HUES64 (cell line): ENCODE measurements around the gene TMEM217.
A peak's percentile ranks its signal among the peaks of the same experiment; 100 is the strongest.

Experiments used
- H3K27ac ChIP-seq: 2 replicates; pipeline ENCODE4 v1.7.0; 2013; ENCODE audit warnings: low read depth, low read length, inconsistent platforms
- H3K27me3 ChIP-seq: 2 replicates; pipeline ENCODE4 v1.6.1; 2013; ENCODE audit warnings: mild to moderate bottlenecking, low read length; ENCODE audit not compliant: insufficient read depth
- H3K36me3 ChIP-seq: 2 replicates; pipeline ENCODE4 v1.6.1; 2013; ENCODE audit warnings: mild to moderate bottlenecking, low read length; ENCODE audit not compliant: insufficient read depth
- H3K4me1 ChIP-seq: 2 replicates; pipeline ENCODE4 v1.6.1; 2013; ENCODE audit warnings: mild to moderate bottlenecking, low read length, moderate library complexity; ENCODE audit not compliant: insufficient read depth
- H3K4me3 ChIP-seq: 2 replicates; pipeline ENCODE4 v1.5.1; 2013; ENCODE audit warnings: mild to moderate bottlenecking, low read length, moderate library complexity
- H3K9ac ChIP-seq: 2 replicates; pipeline ENCODE4 v1.6.1; 2013; ENCODE audit warnings: mild to moderate bottlenecking, low read depth, low read length
- H3K9me3 ChIP-seq: 2 replicates; pipeline ENCODE4 v1.6.1; 2013; ENCODE audit warnings: low read depth, low read length; ENCODE audit not compliant: insufficient read depth
- WGBS: fragments of 150-250, 120-280 bp; methylation state at CpG from one replicate; pipeline ENCODE4 v1.1.7; 2013; ENCODE audit warnings: missing lambda C conversion rate; 5-methylcytosine and 5-hydroxymethylcytosine counted together

The TMEM217 gene

GRCh38 chr6:37232430-37233017, 25.4 kb downstream of the TMEM217 start:
- H3K27ac ChIP-seq, result no peak overlapping the region
- H3K36me3 ChIP-seq, result no peaks in the 10 kb centered on the region
- no peak overlapping the region for H3K9ac ChIP-seq
- H3K9me3 ChIP-seq, result no peaks in the 10 kb centered on the region
- H3K27me3 ChIP-seq, result no peaks in the 10 kb centered on the region
- 91% methylated on average over 5 of the region's 5 CpGs for WGBS
- no peak overlapping the region for H3K4me3 ChIP-seq
- H3K4me1 ChIP-seq, result peaks cover 9% of the 10 kb centered on the region; the same call in 1 of the 2 replicates

GRCh38 chr6:37230104-37230503, 27.8 kb downstream of the TMEM217 start:
- Histone ChIP-seq H3K36me3 (no peaks in the 10 kb centered on the region), H3K4me1 (no peaks in the 10 kb centered on the region), H3K27me3 (no peaks in the 10 kb centered on the region), H3K4me3 (no peak overlapping the region), H3K9ac (no peak overlapping the region), H3K27ac (no peak overlapping the region), H3K9me3 (no peaks in the 10 kb centered on the region)
- WGBS, result 94% methylated on average over 6 of the region's 6 CpGs

- H3K9me3 ChIP-seq, result no peaks in the 10 kb centered on the region
- H3K4me3 ChIP-seq, result no peak overlapping the region
- no peaks in the 10 kb centered on the region for H3K36me3 ChIP-seq
- H3K27me3 ChIP-seq, result no peaks in the 10 kb centered on the region
- peaks cover 10% of the 10 kb centered on the region for H3K4me1 ChIP-seq
- H3K27ac ChIP-seq, result no peak overlapping the region
- 88% methylated on average over 5 of the region's 5 CpGs for WGBS
- H3K9ac ChIP-seq, result no peak overlapping the region
These were observed 32.4 kb downstream of the TMEM217 start for GRCh38 chr6:37225350-37226169.

GRCh38 chr6:37222992-37223391, 35.0 kb downstream of the TMEM217 start:
- H3K27me3 ChIP-seq, result no peaks in the 10 kb centered on the region
- H3K4me3 ChIP-seq, result peak overlapping the region; percentile 60
- no peak overlapping the region; the same call in 1 of the 2 replicates for H3K27ac ChIP-seq
- H3K4me1 ChIP-seq, result peaks cover 10% of the 10 kb centered on the region
- H3K9me3 ChIP-seq, result no peaks in the 10 kb centered on the region
- no peaks in the 10 kb centered on the region for H3K36me3 ChIP-seq
- H3K9ac ChIP-seq, result no peak overlapping the region

- peak overlapping the region; percentile 50 for H3K9ac ChIP-seq
- no peaks in the 10 kb centered on the region for H3K36me3 ChIP-seq
- WGBS, result under 1% methylated on average over 39 of the region's 39 CpGs
- peak overlapping the region; percentile 62 for H3K27ac ChIP-seq
- H3K9me3 ChIP-seq, result no peaks in the 10 kb centered on the region
- H3K4me1 ChIP-seq, result peaks cover 10% of the 10 kb centered on the region
- no peaks in the 10 kb centered on the region for H3K27me3 ChIP-seq
- peak overlapping the region; percentile 60 for H3K4me3 ChIP-seq
These were observed 35.6 kb downstream of the TMEM217 start for GRCh38 chr6:37222125-37222967.

- 34% methylated on average over 6 of the region's 6 CpGs for WGBS
- no peaks in the 10 kb centered on the region for H3K36me3 ChIP-seq
- H3K9me3 ChIP-seq, result no peaks in the 10 kb centered on the region
- H3K9ac ChIP-seq, result peak overlapping the region; percentile 50
- peak overlapping the region; percentile 60 for H3K4me3 ChIP-seq
- H3K4me1 ChIP-seq, result peaks cover 10% of the 10 kb centered on the region
- H3K27me3 ChIP-seq, result no peaks in the 10 kb centered on the region
- H3K27ac ChIP-seq, result peak overlapping the region; percentile 62
These were observed 36.3 kb downstream of the TMEM217 start for GRCh38 chr6:37221585-37222124.

- H3K27ac ChIP-seq, result no peak overlapping the region
- H3K36me3 ChIP-seq, result no peaks in the 10 kb centered on the region
- no peaks in the 10 kb centered on the region for H3K27me3 ChIP-seq
- WGBS, result 92% methylated on average over 8 of the region's 8 CpGs
- H3K9ac ChIP-seq, result no peak overlapping the region
- peaks cover 10% of the 10 kb centered on the region for H3K4me1 ChIP-seq
- H3K4me3 ChIP-seq, result no peak overlapping the region
- no peaks in the 10 kb centered on the region for H3K9me3 ChIP-seq
These were observed 39.4 kb downstream of the TMEM217 start for GRCh38 chr6:37218511-37218910.

- H3K27me3 ChIP-seq, result no peaks in the 10 kb centered on the region
- H3K9ac ChIP-seq, result no peak overlapping the region
- no peak overlapping the region for H3K4me3 ChIP-seq
- H3K9me3 ChIP-seq, result no peaks in the 10 kb centered on the region
- no peak overlapping the region for H3K27ac ChIP-seq
- peaks cover 9% of the 10 kb centered on the region for H3K4me1 ChIP-seq
- WGBS, result 97% methylated on average over 6 of the region's 6 CpGs
- no peaks in the 10 kb centered on the region for H3K36me3 ChIP-seq
These were observed 39.9 kb downstream of the TMEM217 start for GRCh38 chr6:37218061-37218460.

- Histone ChIP-seq H3K27ac (no peak overlapping the region), H3K9ac (no peak overlapping the region), H3K27me3 (no peaks in the 10 kb centered on the region), H3K36me3 (no peaks in the 10 kb centered on the region), H3K4me1 (no peaks in the 10 kb centered on the region), H3K9me3 (no peaks in the 10 kb centered on the region), H3K4me3 (no peak overlapping the region)
- 95% methylated on average over 9 of the region's 9 CpGs for WGBS
These were observed 45.7 kb downstream of the TMEM217 start for GRCh38 chr6:37212268-37212667.

- no peaks in the 10 kb centered on the region for H3K27me3 ChIP-seq
- H3K9ac ChIP-seq, result no peak overlapping the region
- H3K4me1 ChIP-seq, result no peaks in the 10 kb centered on the region
- no peaks in the 10 kb centered on the region for H3K36me3 ChIP-seq
- no peak overlapping the region for H3K4me3 ChIP-seq
- H3K27ac ChIP-seq, result no peak overlapping the region
- WGBS, result 59% methylated on average over 7 of the region's 7 CpGs
- no peaks in the 10 kb centered on the region for H3K9me3 ChIP-seq
These were observed 47.5 kb downstream of the TMEM217 start for GRCh38 chr6:37210313-37210968.
